ACC112 (cell line): Measurements from ENCODE around the gene PPM1H.
A peak's percentile ranks its signal among the peaks of the same experiment; 100 is the strongest.

Experiments used
- H2AFZ ChIP-seq: fragments of 200-600 bp; sonication (generic); one replicate; pipeline ENCODE4 v1.6.0; 2017; ENCODE audit warnings: antibody characterized with exemption, low read length; ENCODE audit not compliant: unreplicated experiment
- H3K27ac ChIP-seq: fragments of 200-600 bp; sonication (generic); 2 replicates; pipeline ENCODE4 v1.5.1; 2014; ENCODE audit warnings: low read depth, mild to moderate bottlenecking, antibody characterized with exemption, low read length, moderate library complexity
- H3K27me3 ChIP-seq: fragments of 200-600 bp; sonication (generic); 2 replicates; pipeline ENCODE4 v1.6.1; 2014; ENCODE audit warnings: mild to moderate bottlenecking, antibody characterized with exemption, low read length, moderate library complexity, mixed read lengths; ENCODE audit not compliant: insufficient read depth
- H3K36me3 ChIP-seq: fragments of 200-600 bp; sonication (generic); 2 replicates; pipeline ENCODE4 v1.6.1; 2016; ENCODE audit warnings: mild to moderate bottlenecking, antibody characterized with exemption, low read length, moderate library complexity, mixed read lengths; ENCODE audit not compliant: insufficient read depth
- H3K4me1 ChIP-seq: fragments of 200-600 bp; sonication (generic); one replicate; pipeline ENCODE4 v1.6.1; 2016; ENCODE audit warnings: low read length, mixed read lengths; ENCODE audit not compliant: insufficient read depth, unreplicated experiment, control insufficient read depth
- H3K4me3 ChIP-seq: fragments of 200-600 bp; sonication (generic); 2 replicates; pipeline ENCODE4 v1.5.1; 2014; ENCODE audit warnings: mild to moderate bottlenecking, low read depth, low read length
- H3K79me2 ChIP-seq: fragments of 200-600 bp; sonication (generic); one replicate; pipeline ENCODE4 v1.6.0; 2016; ENCODE audit warnings: low read length; ENCODE audit not compliant: control insufficient read depth, unreplicated experiment, insufficient read depth

The PPM1H gene

DNA sequence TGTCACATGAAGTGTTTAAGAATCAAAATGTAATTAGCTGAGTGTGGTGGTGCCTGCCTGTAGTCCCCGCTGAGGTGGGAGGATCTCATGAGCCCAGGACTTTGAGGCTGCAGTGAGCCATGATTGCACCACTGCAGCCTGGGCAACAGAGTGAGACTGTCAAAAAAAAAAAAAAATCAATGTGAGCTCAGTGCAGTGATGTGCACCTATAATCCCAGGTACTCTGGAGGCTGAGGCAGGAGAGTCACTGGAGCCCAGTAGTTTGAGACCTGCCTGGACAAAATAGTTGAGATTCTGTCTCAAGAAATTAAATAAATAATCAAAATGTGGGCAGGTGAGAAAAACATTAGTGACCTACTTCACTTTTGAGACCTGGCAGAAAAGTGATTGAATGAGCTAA lies 328.3 kb downstream of the PPM1H start:
- H3K27ac ChIP-seq: peak overlapping the region; percentile 97
- no peaks in the 10 kb centered on the region for H3K27me3 ChIP-seq
- H3K36me3 ChIP-seq: peaks cover 13% of the 10 kb centered on the region; the same call in 1 of the 2 replicates
- peaks cover 71% of the 10 kb centered on the region for H3K79me2 ChIP-seq
- peak overlapping the region; percentile 87; the same call in 1 of the 2 replicates for H3K4me3 ChIP-seq
- H2AFZ ChIP-seq: no peak overlapping the region
- H3K4me1 ChIP-seq: peaks cover 31% of the 10 kb centered on the region

DNA sequence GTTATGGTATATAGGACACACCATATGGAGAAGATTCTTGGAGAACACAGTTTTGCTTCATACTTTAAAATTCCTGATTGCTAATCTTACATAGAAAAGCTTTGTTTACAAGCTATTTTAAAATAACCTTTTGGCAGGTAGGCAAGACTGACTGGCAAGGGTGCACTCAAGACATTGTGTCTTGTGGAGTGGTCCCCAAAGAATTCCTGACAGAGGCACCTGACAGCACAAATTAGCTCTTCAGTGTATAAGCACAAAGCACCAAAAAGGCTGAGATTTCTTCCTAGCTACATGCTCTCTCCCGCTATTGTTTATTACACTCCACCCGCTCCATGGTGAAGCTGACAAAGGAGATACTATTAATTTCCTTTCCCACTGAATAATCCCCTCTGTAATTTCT lies 329.0 kb downstream of the PPM1H start:
- Histone ChIP-seq H3K4me3 (peak overlapping the region; percentile 87), H3K79me2 (peaks cover 78% of the 10 kb centered on the region), H3K4me1 (peaks cover 38% of the 10 kb centered on the region), H3K27me3 (no peaks in the 10 kb centered on the region), H3K27ac (peak overlapping the region; percentile 97), H3K36me3 (peaks cover 13% of the 10 kb centered on the region; the same call in 1 of the 2 replicates), H2AFZ (no peak overlapping the region)

DNA sequence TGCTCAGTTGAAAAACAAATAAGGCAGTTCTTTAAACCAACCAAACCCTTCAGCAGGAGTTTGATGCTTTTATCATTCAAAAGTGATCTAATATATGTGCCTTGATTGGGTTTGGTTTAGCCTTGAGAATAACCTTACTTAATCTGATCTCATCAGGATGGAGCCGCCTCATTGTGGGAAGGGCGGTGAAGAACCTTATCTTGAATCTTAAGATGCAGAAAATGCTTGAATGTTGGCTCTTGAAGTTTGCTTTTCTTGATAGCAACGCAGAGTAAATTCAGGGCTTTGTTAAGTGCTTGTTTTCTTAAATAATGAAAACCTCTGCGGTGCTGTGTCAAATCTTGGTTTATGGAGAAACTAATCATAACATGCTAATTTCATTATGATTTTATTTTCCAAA lies 330.1 kb downstream of the PPM1H start:
- H3K27ac ChIP-seq: peak overlapping the region; percentile 97

DNA sequence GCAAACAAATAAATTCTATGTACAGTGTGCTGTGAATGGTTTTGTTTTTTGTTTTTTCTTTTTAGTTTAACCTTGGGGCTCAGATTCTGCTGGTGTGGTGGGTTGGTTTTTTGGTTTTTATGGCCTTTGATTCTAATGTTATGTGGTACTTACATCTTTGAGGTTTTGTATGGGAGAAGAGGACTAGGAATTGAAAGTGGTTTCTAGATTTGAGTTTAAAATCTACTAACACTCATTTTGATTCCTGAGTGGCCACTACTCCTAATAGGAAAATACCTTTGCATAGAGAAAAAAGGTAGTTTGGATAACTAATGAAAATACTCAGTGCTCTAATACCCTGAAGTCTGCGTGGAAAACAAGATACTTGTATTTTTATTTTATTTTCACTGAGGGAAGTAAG lies 330.6 kb downstream of the PPM1H start:
- H3K79me2 ChIP-seq: peaks cover 77% of the 10 kb centered on the region

More for the DNA sequence above, 330.1 kb downstream of the PPM1H start:
- H2AFZ ChIP-seq: no peak overlapping the region
- H3K79me2 ChIP-seq: peaks cover 79% of the 10 kb centered on the region
- H3K4me1 ChIP-seq: peaks cover 47% of the 10 kb centered on the region
- no peaks in the 10 kb centered on the region for H3K27me3 ChIP-seq
- peaks cover 13% of the 10 kb centered on the region; the same call in 1 of the 2 replicates for H3K36me3 ChIP-seq
- peak overlapping the region; percentile 87 for H3K4me3 ChIP-seq

DNA sequence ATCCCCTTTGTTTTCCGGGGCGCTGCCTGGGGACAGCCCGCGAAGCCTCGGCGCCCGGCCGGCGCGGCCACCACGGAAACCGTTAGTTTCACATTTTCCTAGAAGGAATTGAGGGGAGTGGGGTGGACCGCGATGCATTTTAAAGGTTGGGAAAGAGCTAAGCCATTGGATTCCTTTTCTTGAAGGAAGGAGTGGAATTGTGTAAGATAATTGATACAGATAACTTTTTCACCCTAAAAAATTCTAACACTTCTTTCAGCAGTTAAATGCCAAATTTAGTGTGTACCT lies 331.2 kb downstream of the PPM1H start:
- Histone ChIP-seq H3K79me2 (peaks cover 72% of the 10 kb centered on the region), H3K4me3 (peak overlapping the region; percentile 87), H3K27me3 (no peaks in the 10 kb centered on the region), H3K4me1 (peaks cover 43% of the 10 kb centered on the region), H3K36me3 (peaks cover 13% of the 10 kb centered on the region; the same call in 1 of the 2 replicates), H2AFZ (no peak overlapping the region), H3K27ac (peak overlapping the region; percentile 97)

More for the DNA sequence above, 330.6 kb downstream of the PPM1H start:
- H3K4me3 ChIP-seq: peak overlapping the region; percentile 87
- peak overlapping the region; percentile 97 for H3K27ac ChIP-seq
- H3K36me3 ChIP-seq: peaks cover 13% of the 10 kb centered on the region; the same call in 1 of the 2 replicates
- H3K4me1 ChIP-seq: peaks cover 48% of the 10 kb centered on the region
- H3K27me3 ChIP-seq: no peaks in the 10 kb centered on the region
- H2AFZ ChIP-seq: no peak overlapping the region

DNA sequence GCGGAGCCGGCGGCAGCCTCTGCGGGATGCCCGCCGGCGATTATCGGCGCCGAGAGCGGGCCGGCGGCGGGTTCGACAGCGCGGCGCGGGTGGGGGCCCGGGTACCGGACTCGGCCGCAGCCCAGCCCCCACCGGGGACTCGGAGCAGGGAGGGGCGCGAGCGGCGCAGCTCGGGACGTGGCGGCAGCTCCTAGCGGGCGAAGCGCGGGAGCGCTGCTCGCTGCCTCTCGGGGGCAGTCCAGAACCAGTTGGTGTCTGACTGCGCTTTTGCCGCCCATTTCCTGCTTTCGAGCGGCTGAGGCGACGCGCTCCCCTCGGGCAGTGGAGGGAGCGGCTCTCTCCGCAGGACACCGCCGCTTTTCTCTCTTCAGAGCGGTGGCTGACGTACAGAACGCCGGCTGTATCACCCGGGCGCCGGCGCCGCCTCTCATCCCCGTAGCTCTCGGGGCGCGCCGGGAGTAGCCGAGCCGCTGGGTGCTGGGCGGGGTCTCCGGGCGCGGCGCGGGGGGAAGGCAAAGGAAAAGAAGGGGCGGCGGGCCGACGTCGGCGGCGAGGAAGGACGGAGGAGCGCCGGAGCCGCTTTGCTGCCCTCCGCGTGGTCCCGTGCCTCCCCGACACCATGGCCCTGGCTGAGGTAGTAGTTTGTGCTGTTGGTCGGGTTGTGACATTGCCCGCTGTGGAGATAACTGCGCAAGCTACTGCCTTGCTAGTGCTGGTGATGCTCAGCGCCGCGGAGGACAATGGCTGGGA lies 331.7 kb downstream of the PPM1H start:
- H3K79me2 ChIP-seq: peaks cover 70% of the 10 kb centered on the region
- peak overlapping the region; percentile 87 for H3K4me3 ChIP-seq
- no peaks in the 10 kb centered on the region for H3K27me3 ChIP-seq
- peaks cover 13% of the 10 kb centered on the region; the same call in 1 of the 2 replicates for H3K36me3 ChIP-seq
- H2AFZ ChIP-seq: peak overlapping the region; percentile 61
- peaks cover 41% of the 10 kb centered on the region for H3K4me1 ChIP-seq
- H3K27ac ChIP-seq: peak overlapping the region; percentile 97

DNA sequence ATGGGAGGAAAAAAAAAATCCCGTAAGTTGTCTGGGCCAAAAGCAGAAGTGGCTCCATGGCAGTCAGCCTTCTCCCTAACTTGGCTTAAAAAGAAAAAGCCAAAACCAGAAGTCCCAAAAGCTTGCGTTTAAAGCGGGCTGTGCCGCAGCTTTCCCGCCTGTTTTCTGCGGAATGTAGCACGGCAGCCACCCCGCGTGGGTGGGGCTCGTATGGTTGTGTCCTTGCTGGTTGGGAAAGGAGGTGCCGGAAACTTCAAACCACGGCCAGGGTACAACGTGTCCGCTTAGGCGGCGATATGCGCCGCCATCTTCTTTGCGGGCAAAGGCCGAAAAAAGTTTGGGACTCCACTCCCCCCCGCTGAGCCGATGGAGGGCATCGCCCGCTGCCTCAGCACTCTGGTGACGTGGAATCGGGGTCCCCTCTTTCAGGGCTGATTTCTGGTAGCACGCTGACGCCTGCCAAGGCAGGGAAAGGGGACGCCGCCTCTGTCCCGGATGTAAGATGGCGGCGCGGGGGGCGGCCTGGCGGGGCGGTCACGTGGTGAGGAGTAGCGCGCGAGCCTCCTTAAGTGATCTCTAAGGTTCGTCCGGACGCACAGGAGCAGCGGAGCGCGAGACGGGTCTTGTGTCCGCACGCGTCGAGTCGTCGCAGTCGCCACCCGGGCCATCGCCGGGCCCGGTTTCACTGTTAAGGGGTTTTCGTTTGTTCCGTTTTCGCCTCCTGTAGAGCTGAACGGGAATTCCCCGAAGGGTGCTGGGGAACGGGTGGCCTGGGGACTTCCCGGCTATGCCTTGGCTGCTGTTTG lies 332.5 kb downstream of the PPM1H start:
- Histone ChIP-seq H3K4me1 (peaks cover 38% of the 10 kb centered on the region), H3K36me3 (peaks cover 13% of the 10 kb centered on the region; the same call in 1 of the 2 replicates), H3K27ac (peak overlapping the region; percentile 97), H2AFZ (peak overlapping the region; percentile 61), H3K27me3 (no peaks in the 10 kb centered on the region), H3K4me3 (peak overlapping the region; percentile 87), H3K79me2 (peaks cover 63% of the 10 kb centered on the region)

DNA sequence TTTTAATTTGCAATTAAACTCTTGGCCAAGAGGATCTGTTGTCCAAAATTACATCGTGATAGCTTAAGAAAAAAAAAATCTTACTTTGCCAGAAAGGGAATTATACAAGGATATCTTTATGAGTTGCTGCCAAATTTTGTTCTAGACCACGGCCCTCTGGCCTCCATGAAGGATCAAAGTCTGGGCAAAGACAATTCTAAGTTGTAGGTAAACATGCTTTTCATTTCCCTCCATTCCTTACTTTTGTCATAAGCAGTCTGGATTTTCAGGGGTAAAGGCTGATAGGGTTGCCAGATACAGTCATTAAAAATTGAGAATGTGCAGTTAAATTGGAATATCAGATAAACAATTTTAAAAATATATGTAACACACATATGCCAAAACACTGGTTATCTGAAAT lies 333.2 kb downstream of the PPM1H start:
- Histone ChIP-seq H3K4me1 (peaks cover 33% of the 10 kb centered on the region), H3K36me3 (peaks cover 13% of the 10 kb centered on the region; the same call in 1 of the 2 replicates), H3K4me3 (peak overlapping the region; percentile 87), H3K79me2 (peaks cover 56% of the 10 kb centered on the region), H3K27ac (peak overlapping the region; percentile 97), H3K27me3 (no peaks in the 10 kb centered on the region), H2AFZ (peak overlapping the region; percentile 15)

DNA sequence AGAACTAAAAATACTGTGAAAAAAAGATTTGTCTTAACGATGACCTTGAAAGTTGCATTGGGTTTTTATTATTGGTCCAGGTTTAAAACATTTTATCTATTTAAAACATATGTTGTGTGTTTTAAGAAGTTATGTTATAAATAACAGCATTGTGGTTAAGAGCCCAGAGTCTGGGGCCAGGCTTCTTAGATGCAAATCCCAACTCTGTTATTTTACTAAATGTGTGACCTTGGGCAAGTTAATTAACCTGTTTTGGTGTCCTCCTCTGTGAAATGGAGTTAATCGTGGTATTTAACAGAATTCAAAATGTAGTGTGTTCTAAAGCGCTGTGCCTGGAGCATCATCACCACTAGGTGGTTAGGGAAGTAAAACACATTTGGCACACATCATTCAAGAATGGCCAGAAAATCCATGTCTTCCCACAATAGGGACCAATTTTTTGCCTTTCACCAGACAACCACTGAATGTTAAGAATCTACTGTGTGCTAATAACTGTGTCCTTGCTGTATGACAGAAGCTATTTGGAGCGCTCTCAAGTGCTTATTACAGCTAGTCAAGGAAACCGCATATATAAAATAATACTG lies 335.0 kb downstream of the PPM1H start:
- H3K4me3 ChIP-seq: no peak overlapping the region
- H3K27ac ChIP-seq: no peak overlapping the region
- H3K36me3 ChIP-seq: 0 out of 2 replicates have a peak, but pooled peaks cover 3% of the 10 kb centered on the region
- no peak overlapping the region for H2AFZ ChIP-seq
- H3K79me2 ChIP-seq: peaks cover 38% of the 10 kb centered on the region
- no peaks in the 10 kb centered on the region for H3K27me3 ChIP-seq
- H3K4me1 ChIP-seq: peaks cover 19% of the 10 kb centered on the region

DNA sequence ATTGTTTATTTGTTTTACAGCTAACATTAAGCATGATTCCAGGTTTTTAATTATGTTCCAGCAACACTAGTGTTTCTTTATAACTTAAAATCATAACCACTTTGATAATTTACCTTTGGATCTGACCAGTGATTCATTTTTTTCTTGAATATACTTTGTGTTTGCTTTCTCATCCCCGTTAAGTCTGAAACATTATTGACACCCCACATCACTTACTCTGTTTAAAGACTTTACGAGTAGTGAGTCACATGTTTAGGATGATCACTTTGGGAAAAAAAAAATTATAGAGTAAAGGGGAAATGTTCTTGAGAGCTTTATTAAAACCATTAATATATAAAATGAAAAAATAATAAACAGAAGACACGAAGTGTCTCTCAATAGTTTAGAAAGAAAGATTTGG lies 336.1 kb downstream of the PPM1H start:
- H3K79me2 ChIP-seq: peaks cover 27% of the 10 kb centered on the region
- no peaks in the 10 kb centered on the region for H3K27me3 ChIP-seq
- H3K27ac ChIP-seq: no peak overlapping the region
- H2AFZ ChIP-seq: no peak overlapping the region
- H3K4me3 ChIP-seq: no peak overlapping the region
- H3K4me1 ChIP-seq: peaks cover 19% of the 10 kb centered on the region
- no peaks in the 10 kb centered on the region for H3K36me3 ChIP-seq
